Peyer's patch (tissue), 4 donors: ENCODE measurements around the gene NEDD4L.

ENCODE experiments used
- POLR2A ChIP-seq, 2 donors: fragments of 450-650 bp; IDR thresholded peaks; one replicate each; pipeline ENCODE4 v1.5.1; 2017; ENCODE audit warnings: antibody characterized with exemption in 2 of 2, mild to moderate bottlenecking in 2 of 2, moderate library complexity in 2 of 2
- TF ChIP-seq, protein P1 (sequence below), 6 experiments: fragments of 450-650 bp in 4 of 6; fragments of 200-600 bp in 2 of 6; sonication (generic) in 1 of 6; IDR thresholded peaks; one replicate each; pipeline ENCODE4 v1.5.1; 2017 to 2019; ENCODE audit warnings: antibody characterized with exemption in 6 of 6, mild to moderate bottlenecking in 3 of 6, moderate library complexity in 1 of 6

DNA sequence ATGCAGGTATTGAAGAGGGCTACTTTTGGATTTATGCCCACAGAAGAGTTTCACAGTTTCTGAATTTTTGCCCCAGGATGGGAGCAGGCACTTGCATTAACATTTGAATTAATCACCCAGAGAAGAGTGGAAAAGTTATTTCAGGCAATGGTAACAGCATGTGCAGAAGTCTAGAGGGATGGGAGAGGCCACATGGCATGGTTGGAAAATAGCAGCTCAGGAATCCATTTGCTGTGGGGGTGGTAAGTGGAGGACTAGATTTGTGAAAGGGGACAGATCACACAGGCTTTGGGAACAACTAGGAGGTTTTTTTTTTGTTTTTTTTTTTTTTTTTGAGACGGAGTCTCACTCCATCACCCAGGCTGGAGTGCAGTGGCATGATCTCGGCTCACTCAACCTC is 65.2 kb downstream of the NEDD4L start:
- TF ChIP-seq, protein P1, sequence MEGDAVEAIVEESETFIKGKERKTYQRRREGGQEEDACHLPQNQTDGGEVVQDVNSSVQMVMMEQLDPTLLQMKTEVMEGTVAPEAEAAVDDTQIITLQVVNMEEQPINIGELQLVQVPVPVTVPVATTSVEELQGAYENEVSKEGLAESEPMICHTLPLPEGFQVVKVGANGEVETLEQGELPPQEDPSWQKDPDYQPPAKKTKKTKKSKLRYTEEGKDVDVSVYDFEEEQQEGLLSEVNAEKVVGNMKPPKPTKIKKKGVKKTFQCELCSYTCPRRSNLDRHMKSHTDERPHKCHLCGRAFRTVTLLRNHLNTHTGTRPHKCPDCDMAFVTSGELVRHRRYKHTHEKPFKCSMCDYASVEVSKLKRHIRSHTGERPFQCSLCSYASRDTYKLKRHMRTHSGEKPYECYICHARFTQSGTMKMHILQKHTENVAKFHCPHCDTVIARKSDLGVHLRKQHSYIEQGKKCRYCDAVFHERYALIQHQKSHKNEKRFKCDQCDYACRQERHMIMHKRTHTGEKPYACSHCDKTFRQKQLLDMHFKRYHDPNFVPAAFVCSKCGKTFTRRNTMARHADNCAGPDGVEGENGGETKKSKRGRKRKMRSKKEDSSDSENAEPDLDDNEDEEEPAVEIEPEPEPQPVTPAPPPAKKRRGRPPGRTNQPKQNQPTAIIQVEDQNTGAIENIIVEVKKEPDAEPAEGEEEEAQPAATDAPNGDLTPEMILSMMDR (IDR thresholded peaks at IDR 0.05), result no peak
- no peak for TF ChIP-seq POLR2A (IDR thresholded peaks at IDR 0.05)
